Esophagus mucosa (tissue), 1 donor: ENCODE results near the gene POGZ. TPM values are rescaled to one million over a fixed set of nuclear protein-coding genes. Genes with fewer than 3 reads are reported as not detected.
A peak's percentile ranks its signal among the peaks of the same experiment; 100 is the strongest.
"Not testable (repeated sequence)": the region's sequence is repeated elsewhere in the genome, so short reads cannot be mapped to it uniquely, and the experiment has no call there.

Experiments used
- ATAC-seq: fragments of 200-7000 bp; cut with Tn5 transposase; one replicate; pipeline ENCODE4 v1.9.1; 2020
- total RNA-seq: library from RNA; stranded (reverse); gene quantifications from one replicate; pipeline ENCODE4 v1.2.4, GENCODE V29; 2023
- donor health status: DM: yes; HTN: yes; CAD: no.

POGZ gene
- total RNA-seq, 1 donor from 2014 or later, result 37.5 TPM

DNA sequence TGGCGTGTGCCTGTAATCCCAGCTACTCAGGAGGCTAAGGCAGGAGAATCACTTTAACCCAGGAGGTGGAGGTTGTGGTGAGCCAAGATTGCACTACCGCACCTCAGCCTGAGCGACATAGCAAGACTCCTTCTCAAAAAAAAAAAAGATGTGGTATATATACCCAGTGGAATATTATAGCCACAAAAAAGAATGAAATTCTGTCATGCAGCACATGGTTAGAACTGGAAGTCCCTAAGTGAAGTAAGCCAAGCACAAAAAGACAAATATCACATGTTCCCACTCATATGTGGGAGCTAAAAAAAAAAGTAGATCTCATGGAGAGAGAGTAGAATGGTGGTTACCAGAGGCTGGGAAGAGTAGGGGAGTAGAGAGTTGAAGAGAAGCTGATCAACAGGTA is 41.2 kb downstream of the POGZ start:
- no peak for ATAC-seq

GRCh38 chr1:151416231-151416630 is 43.1 kb downstream of the POGZ start:
- ATAC-seq, result peak; percentile 58

DNA sequence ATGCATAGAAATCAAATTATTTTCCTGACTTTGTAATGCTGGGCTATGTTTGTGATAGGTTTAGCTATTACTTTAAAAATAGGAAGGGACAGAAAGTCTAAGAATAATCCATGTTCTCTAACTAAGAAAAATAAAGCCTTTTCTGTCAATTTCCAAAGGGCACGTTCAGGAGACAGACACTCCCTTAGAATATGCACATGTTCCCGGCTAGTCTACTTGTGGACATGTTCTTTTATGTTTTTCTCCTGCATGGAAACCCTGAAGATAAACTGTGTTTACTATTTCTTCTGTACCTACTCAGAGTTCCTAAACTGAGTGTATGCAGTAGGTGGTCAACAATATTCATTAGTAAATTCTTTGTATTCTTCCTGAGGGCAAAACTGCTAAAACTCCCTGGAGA is 47.4 kb downstream of the POGZ start:
- ATAC-seq, result no peak

- no peak for ATAC-seq
Measured at GRCh38 chr1:151408891-151409290, 50.4 kb downstream of the POGZ start.

DNA sequence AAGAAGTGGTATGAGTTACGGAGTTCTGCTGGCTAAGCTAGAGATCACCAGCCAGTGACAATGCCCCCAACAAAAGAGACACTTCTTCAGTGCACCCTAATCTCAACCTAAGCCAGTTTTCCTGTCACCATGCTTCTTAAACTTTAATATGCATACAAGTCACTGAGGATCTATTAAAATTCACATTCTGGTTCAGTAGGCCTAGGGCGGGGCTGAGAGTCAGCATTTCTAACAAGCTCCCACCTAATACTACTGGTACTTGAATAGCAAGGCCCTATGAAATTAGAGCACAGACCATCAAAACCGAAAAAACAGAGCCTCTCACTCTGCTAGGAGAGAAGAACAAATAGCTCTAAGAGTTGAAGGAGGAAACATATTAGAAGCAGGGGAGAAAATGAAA is 52.0 kb downstream of the POGZ start:
- ATAC-seq, result no peak

DNA sequence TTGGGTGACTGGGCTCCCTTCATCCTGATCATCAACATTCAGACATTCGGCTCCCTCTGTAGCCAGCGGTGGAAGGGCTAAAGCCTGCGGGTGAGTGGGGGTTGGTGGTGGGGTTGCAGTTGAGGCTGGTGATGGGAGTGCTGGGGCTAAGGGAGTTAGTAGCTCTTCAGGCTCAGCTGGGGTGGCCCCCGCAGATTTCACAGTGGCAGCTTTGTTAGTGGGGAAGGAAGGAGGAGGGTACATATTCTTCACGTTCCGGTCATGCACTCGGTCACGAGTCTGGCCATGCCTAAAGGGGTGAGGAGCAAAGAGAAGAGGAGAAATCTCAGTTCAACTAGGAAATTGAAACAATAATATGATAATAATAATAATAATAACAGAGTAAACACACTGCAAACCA is 53.1 kb downstream of the POGZ start:
- no peak for ATAC-seq

DNA sequence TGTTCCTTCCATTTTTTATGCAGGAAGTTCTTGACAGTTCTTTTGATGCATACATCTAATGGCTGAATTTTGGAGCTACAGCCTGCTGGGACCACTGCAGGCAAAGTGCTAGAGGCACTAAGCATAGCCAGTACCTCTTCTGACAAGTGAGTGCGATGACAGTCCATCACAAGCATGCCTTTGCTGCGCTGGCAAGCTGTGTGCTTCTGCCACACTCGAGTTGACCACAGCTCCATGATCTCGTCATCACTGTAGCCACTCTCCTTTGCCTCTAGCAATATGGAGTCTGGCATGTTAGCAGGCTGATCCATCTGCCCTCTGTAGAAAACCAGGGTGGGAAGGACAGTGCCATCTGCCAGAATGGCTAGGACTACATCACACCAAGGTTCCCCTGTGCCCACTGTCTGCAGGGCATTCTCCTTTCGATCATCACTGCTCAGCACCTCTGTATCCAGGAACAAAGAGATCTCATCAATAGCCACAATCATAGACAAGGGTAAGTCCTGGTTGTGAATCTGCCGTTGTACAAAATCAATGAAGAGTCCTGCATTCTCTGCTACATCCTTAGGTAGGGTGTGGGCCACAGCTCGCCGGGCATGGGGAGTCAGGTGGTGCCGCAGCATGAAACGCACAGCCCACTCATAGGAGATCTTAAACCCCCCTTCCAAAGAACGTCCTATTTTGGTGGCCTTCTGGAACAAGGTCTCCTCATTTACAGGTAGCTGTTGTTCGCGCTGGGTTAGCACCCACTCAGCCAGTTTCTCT is 53.9 kb downstream of the POGZ start:
- no peak for ATAC-seq

DNA sequence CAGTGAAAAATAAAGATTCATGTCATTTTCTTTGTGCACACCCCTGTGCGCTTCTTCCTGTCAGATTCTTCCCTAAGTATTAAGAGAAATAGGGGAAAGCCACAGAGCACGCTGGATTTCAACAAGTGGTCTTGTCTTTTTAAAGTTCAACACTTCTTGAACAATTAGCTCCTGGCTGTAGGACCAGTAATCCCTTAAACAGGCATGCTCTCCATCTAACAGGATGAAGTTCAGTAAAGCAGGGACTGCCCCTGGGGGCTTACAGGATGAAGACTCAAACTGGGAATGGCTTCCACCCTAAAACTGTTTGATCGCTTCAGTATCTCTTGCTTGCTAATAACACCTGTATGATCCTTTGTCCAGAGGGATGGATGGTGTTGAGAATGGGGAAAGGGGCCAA is 55.7 kb downstream of the POGZ start:
- ATAC-seq, result no peak

GRCh38 chr1:151402764-151403163 is 56.5 kb downstream of the POGZ start:
- no peak for ATAC-seq

GRCh38 chr1:151401860-151402259 is 57.4 kb downstream of the POGZ start:
- ATAC-seq, result no peak

DNA sequence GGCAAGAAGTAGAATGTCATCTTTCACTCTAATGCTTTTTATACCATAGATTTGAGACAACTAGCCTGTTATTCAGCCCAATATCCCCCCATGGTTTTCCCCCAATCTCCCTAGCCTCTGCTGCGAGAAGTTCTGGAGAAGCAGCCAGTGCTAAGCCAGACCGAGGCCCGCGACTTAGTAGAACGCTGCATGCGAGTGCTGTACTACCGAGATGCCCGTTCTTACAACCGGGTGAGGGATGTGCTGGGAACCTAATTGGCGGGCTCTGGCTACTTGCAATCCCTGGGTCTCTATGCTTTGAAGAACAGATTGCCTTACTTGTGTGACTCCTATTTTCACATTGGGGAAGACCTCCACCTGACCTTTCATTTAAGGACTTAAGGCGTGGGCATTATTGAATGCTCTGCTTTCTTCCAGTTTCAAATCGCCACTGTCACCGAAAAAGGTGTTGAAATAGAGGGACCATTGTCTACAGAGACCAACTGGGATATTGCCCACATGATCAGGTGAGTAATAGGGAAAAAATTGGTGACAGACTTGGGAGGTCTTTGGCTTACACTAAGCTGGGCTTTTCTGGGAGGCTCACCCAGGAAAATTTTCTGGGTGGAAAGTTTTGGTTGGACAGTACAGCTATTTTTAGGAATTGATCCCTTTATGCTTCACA is 58.0 kb downstream of the POGZ start:
- ATAC-seq, result no peak

GRCh38 chr1:151399324-151400171 is 59.7 kb downstream of the POGZ start, which contains the start of gene PSMB4:
PSMB4 (plus strand) TSS chr1:151399573; CDS start chr1:151399588, 15 bp downstream.
- peak; percentile 87 for ATAC-seq

DNA sequence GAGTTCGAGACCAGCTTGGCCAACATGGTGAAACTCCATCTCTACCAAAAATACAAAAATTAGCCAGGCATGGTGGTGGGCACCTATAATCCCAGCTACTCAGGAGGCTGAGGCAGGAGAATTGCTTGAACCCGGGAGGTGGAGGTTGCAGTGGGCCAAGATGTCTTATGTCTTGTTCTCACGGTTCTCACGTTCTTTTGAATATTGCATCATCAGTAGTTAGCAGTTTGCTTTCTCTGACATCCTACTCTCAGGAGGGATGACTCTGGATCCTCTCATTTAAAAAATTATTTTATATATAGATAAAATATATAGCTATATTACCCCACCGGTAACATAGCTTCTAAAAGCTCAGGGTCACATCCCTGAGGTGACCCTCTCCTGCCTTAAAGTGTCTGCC is 63.0 kb downstream of the POGZ start:
- not testable (repeated sequence) for ATAC-seq

GRCh38 chr1:151393583-151393982 is 65.7 kb downstream of the POGZ start:
- ATAC-seq, result no peak

GRCh38 chr1:151391079-151391563 is 68.2 kb downstream of the POGZ start:
- no peak for ATAC-seq

DNA sequence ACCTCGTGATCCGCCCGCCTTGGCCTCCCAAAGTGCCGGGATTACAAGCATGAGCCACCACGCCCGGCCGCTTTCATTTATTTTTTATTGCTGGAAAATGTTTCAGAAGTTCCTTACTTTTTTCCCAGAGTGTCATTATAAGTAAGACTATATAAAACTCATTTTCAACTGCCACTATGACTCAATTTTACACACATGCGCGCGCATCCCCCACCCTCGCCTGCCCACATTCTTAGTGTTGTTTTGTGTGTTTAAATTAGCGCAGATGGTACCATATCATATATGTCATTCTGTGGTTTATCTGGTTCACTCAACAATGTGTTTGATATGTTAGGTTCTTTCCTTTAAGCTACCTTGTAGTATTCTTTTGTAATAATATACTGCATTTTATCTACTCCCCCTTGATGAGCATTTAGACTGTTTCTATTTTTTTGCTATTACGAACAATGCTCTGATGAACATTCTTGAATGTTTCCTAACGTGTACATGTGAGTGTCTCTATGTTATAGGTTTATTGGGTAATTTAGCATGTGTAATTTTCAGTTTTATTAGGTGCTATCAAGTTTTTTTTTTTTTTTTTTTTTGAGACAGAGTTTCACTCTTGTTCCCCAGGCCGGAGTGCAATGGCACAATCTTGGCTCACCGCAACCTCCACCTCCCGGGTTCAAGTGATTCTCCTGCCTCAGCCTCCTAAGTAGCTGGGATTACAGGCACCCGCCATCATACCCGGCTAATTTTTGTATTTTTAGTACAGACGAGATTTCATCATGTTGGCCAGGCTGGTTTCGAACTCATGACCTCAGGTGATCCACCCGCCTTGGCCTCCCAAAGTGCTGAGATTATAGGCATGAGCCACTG is 68.8 kb downstream of the POGZ start:
- ATAC-seq, result not testable (repeated sequence)

GRCh38 chr1:151386002-151386401 is 73.3 kb downstream of the POGZ start:
- ATAC-seq, result no peak

- ATAC-seq, result no peak
Measured at GRCh38 chr1:151384584-151384983, 74.7 kb downstream of the POGZ start.

- ATAC-seq, result no peak
Measured at GRCh38 chr1:151377150-151377884, 82.0 kb downstream of the POGZ start.

- ATAC-seq, result no peak
Measured at GRCh38 chr1:151373196-151373595, 86.1 kb downstream of the POGZ start.
